Stomach (tissue), 4 donors: ENCODE results near the gene GARIN5B.

Experiments
- CTCF ChIP-seq, 7 experiments: fragments of 450-650 bp in 4 of 7; fragments of 200-600 bp in 3 of 7; sonication (generic) in 3 of 7; IDR thresholded peaks; one replicate each; pipeline ENCODE4 v1.5.1; 2016 to 2019; ENCODE audit warnings: antibody characterized with exemption in 7 of 7, control low read depth in 2 of 7, mild to moderate bottlenecking in 1 of 7
- EP300 ChIP-seq: sonication (generic); formaldehyde crosslinking; IDR thresholded peaks from one replicate; pipeline ENCODE4 v1.6.1; 2017; ENCODE audit warnings: antibody characterized with exemption
- POLR2A ChIP-seq, 4 donors: fragments of 450-650 bp; IDR thresholded peaks; one replicate each; pipeline ENCODE4 v1.6.1; 2016; ENCODE audit warnings: antibody characterized with exemption in 4 of 4, control low read depth in 2 of 4, mild to moderate bottlenecking in 1 of 4, moderate library complexity in 1 of 4
- POLR2AphosphoS5 ChIP-seq, 3 donors: sonication (generic); formaldehyde crosslinking; IDR thresholded peaks; one replicate each; pipeline ENCODE4 v1.6.1; 2016; ENCODE audit warnings: antibody characterized with exemption in 3 of 3

- no peak for TF ChIP-seq POLR2AphosphoS5 (IDR thresholded peaks at IDR 0.05)
- TF ChIP-seq POLR2A (IDR thresholded peaks at IDR 0.05) = no peak
- no peak for TF ChIP-seq CTCF (IDR thresholded peaks at IDR 0.05)
- TF ChIP-seq EP300 = no peak
These were observed 21.9 kb downstream of the GARIN5B start for GRCh38 chr19:55341171-55341588.
